Trophoblast cell (in vitro differentiated cells and primary cell): ENCODE measurements around the gene ORAI1.

Source experiments
- DNase-seq, 2 donors: peaks; one replicate each; pipeline ENCODE4 v3.0.0-alpha.2; 2016
- H2AFZ ChIP-seq: 2 replicates; pipeline ENCODE4 v1.6.1; 2013; ENCODE audit warnings: low read length, moderate library complexity, mild to moderate bottlenecking; ENCODE audit not compliant: insufficient read depth, poor library complexity
- H2AK5ac ChIP-seq: 2 replicates; pipeline ENCODE4 v1.6.1; 2013; ENCODE audit warnings: mild to moderate bottlenecking, low read length
- H2BK120ac ChIP-seq: 2 replicates; pipeline ENCODE4 v1.6.1; 2013; ENCODE audit warnings: low read length, mild to moderate bottlenecking, moderate library complexity; ENCODE audit not compliant: insufficient read depth, poor library complexity
- H2BK12ac ChIP-seq: 2 replicates; pipeline ENCODE4 v1.6.1; 2013; ENCODE audit warnings: mild to moderate bottlenecking, low read length, moderate library complexity
- H2BK5ac ChIP-seq: 2 replicates; pipeline ENCODE4 v1.6.1; 2013; ENCODE audit warnings: low read length, low read depth, moderate library complexity, mild to moderate bottlenecking; ENCODE audit not compliant: poor library complexity
- H3K14ac ChIP-seq: 2 replicates; pipeline ENCODE4 v1.6.1; 2013; ENCODE audit warnings: mild to moderate bottlenecking, low read length
- H3K18ac ChIP-seq: 2 replicates; pipeline ENCODE4 v1.6.1; 2013; ENCODE audit warnings: mild to moderate bottlenecking, low read length
- H3K23ac ChIP-seq: 2 replicates; pipeline ENCODE4 v1.6.1; 2013; ENCODE audit warnings: low read length
- H3K27ac ChIP-seq: 2 replicates; pipeline ENCODE4 v1.5.1; 2013; ENCODE audit warnings: low read depth, mild to moderate bottlenecking, inconsistent platforms, low read length, moderate library complexity
- H3K27me3 ChIP-seq: 2 replicates; pipeline ENCODE4 v1.6.1; 2013; ENCODE audit warnings: inconsistent platforms, mild to moderate bottlenecking, low read length, moderate library complexity; ENCODE audit not compliant: insufficient read depth
- H3K36me3 ChIP-seq, 2 experiments: 1 replicate in 1 of 2; 2 replicates in 1 of 2; pipeline ENCODE4 v1.6.1; 2013; ENCODE audit warnings: low read length in 2 of 2, mild to moderate bottlenecking in 2 of 2, moderate library complexity in 1 of 2; ENCODE audit not compliant: insufficient read depth in 2 of 2, control insufficient read depth in 1 of 2
- H3K4ac ChIP-seq: 2 replicates; pipeline ENCODE4 v1.6.1; 2013; ENCODE audit warnings: low read depth, mild to moderate bottlenecking, low read length, moderate library complexity
- H3K4me1 ChIP-seq, 2 experiments: 1 replicate in 1 of 2; 2 replicates in 1 of 2; pipeline ENCODE4 v1.6.1; 2013; ENCODE audit warnings: low read length in 2 of 2, mild to moderate bottlenecking in 2 of 2, moderate library complexity in 1 of 2; ENCODE audit not compliant: insufficient read depth in 2 of 2, control insufficient read depth in 1 of 2
- H3K4me2 ChIP-seq: 2 replicates; pipeline ENCODE4 v1.6.1; 2013; ENCODE audit warnings: inconsistent platforms, mild to moderate bottlenecking, low read length, moderate library complexity
- H3K4me3 ChIP-seq: 2 replicates; pipeline ENCODE4 v1.5.1; 2013; ENCODE audit warnings: mild to moderate bottlenecking, low read depth, low read length, inconsistent platforms
- H3K79me1 ChIP-seq: one replicate; pipeline ENCODE4 v1.6.1; 2013; ENCODE audit warnings: low read length
- H3K79me2 ChIP-seq: 2 replicates; pipeline ENCODE4 v1.6.1; 2013; ENCODE audit warnings: low read length, mild to moderate bottlenecking; ENCODE audit not compliant: control insufficient read depth, insufficient read depth, poor library complexity
- H3K9ac ChIP-seq: 2 replicates; pipeline ENCODE4 v1.6.1; 2013; ENCODE audit warnings: mild to moderate bottlenecking, low read length
- H3K9me3 ChIP-seq: 2 replicates; pipeline ENCODE4 v1.6.1; 2013; ENCODE audit warnings: low read depth, mild to moderate bottlenecking, control low read depth, inconsistent platforms, low read length; ENCODE audit not compliant: insufficient read depth
- H4K12ac ChIP-seq: 2 replicates; pipeline ENCODE4 v1.6.1; 2013; ENCODE audit warnings: low read depth, mild to moderate bottlenecking, low read length, moderate library complexity
- H4K8ac ChIP-seq: 2 replicates; pipeline ENCODE4 v1.6.1; 2013; ENCODE audit warnings: low read depth, mild to moderate bottlenecking, low read length, moderate library complexity
- H4K91ac ChIP-seq: one replicate; pipeline ENCODE4 v1.6.1; 2013; ENCODE audit warnings: low read depth, mild to moderate bottlenecking, low read length, moderate library complexity
- WGBS: extraction: QIAGEN DNeasy Blood & Tissue Kit; methylation state at CpG from one replicate; pipeline ENCODE4 v1.1.7; 2013; ENCODE audit warnings: missing lambda C conversion rate; ENCODE audit not compliant: insufficient read length, insufficient coverage; ENCODE audit errors: extremely low coverage; 5-methylcytosine and 5-hydroxymethylcytosine counted together

Gene ORAI1

DNA sequence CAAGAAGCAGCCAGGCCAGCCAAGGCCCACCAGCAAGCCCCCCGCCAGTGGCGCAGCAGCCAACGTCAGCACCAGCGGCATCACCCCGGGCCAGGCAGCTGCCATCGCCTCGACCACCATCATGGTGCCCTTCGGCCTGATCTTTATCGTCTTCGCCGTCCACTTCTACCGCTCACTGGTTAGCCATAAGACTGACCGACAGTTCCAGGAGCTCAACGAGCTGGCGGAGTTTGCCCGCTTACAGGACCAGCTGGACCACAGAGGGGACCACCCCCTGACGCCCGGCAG, 15.0 kb downstream of the ORAI1 start:
- no CpG with 5 or more reads among the region's 18 CpGs for WGBS

DNA sequence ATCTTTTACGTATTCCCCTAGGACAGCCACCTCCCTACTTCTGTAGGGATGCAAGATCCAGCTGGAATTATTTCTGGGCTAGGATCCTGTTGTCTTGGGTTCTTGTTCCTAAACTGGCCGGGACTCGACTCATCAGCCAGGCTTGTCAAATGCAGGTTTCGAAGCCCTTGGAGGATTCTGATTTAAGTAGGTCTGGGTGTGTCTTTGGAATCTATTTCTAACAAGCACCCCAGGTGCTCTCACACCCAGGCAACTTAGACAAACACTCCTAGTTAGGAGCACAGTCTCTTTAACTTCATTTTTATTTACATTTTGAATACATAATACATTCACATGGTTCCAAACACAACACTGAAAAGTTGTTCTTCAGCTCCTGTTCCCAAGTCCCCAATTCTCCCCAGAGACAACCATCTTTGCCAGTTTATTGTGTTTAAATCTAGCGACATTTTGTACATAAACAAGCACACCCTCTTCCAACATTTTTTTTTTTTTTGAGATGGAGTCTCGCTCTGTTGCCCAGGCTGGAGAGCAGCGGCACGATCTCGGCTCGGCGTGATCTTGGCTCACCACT, 22.2 kb downstream of the ORAI1 start:
- no peaks in the 10 kb centered on the region for H3K79me1 ChIP-seq
- H3K4me2 ChIP-seq = no peak overlapping the region
- DNase-seq = no peak
- H4K91ac ChIP-seq = no peak overlapping the region
- H3K4me1 ChIP-seq = no peaks in the 10 kb centered on the region
- H3K4ac ChIP-seq = no peak overlapping the region
- no peak overlapping the region for H2BK5ac ChIP-seq
- H2AFZ ChIP-seq = no peak overlapping the region
- H2BK12ac ChIP-seq = no peak overlapping the region
- no peak overlapping the region for H2BK120ac ChIP-seq
- H4K12ac ChIP-seq = no peak overlapping the region
- no peak overlapping the region for H3K18ac ChIP-seq
- peaks cover 0 to 2% of the 10 kb centered on the region in 2 experiments for H3K36me3 ChIP-seq
- no peaks in the 10 kb centered on the region for H3K79me2 ChIP-seq
- H2AK5ac ChIP-seq = no peak overlapping the region
- H3K23ac ChIP-seq = no peak overlapping the region
- H3K27me3 ChIP-seq = no peaks in the 10 kb centered on the region
- H3K27ac ChIP-seq = no peak overlapping the region
- no peak overlapping the region for H3K14ac ChIP-seq
- no peak overlapping the region for H4K8ac ChIP-seq
- WGBS = no CpG with 5 or more reads among the region's 11 CpGs
- no peak overlapping the region for H3K4me3 ChIP-seq
- no peaks in the 10 kb centered on the region for H3K9me3 ChIP-seq
- no peak overlapping the region for H3K9ac ChIP-seq

More for the DNA sequence above, 15.0 kb downstream of the ORAI1 start:
- Histone ChIP-seq H2AK5ac (no peak overlapping the region), H2BK12ac (no peak overlapping the region), H3K36me3 (peaks cover 12 to 13% of the 10 kb centered on the region in 2 experiments), H3K4me3 (no peak overlapping the region), H3K27me3 (no peaks in the 10 kb centered on the region), H3K79me1 (no peaks in the 10 kb centered on the region), H3K14ac (no peak overlapping the region), H3K18ac (no peak overlapping the region), H4K12ac (no peak overlapping the region), H3K4ac (no peak overlapping the region), H2BK120ac (no peak overlapping the region), H3K23ac (no peak overlapping the region), H3K4me1 (peaks cover 6 to 7% of the 10 kb centered on the region in 2 experiments), H2BK5ac (no peak overlapping the region), H3K27ac (no peak overlapping the region), H2AFZ (no peak overlapping the region), H3K79me2 (no peaks in the 10 kb centered on the region), H3K9me3 (peaks cover 2% of the 10 kb centered on the region), H3K4me2 (no peak overlapping the region), H3K9ac (no peak overlapping the region), H4K8ac (no peak overlapping the region), H4K91ac (no peak overlapping the region)
- DNase-seq = no peak

DNA sequence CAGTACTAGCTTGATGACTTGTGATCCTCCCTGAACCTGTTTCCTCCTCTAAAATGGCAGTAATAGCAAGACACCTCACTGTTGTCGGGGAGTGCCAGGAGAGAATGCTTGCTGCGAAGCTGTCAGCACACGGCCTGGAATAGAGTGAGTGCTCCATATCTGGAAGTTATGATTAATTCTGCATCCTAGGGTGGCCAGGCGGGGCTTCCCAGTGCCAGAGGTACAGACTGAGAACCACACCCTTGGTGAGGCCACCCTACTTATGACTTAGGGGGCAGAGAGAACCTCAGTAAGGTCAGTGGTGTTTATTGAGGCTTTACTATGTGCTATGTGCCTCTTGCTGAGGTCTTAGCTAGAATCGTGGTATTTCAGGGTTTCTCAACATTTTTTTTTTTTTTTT, 23.0 kb downstream of the ORAI1 start:
- Histone ChIP-seq H3K9me3 (no peaks in the 10 kb centered on the region), H3K4me3 (no peak overlapping the region)

DNA sequence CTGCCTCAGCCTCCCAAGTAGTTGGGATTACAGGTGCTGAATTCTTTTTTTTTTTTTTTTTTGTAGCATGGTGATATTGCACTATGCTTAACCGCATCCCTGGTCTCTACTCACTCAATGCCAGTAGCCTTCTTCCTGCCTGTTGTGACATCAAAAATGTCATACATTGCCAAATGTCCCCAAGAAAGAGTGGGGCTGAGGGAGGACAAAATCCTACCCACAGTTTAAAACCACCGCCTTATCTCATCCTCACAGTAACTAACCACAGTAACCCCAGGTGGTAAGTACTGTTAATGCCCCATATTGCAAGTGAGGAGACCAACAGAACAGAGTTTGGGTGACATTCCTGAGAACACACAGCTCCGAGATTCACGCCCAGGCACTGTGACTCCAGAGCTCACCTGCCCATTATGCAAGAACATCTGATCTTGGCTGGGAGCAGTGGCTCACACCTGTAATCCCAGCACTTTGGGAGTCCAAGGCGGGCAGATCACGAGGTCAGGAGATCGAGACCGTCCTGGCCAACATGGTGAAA, 23.6 kb downstream of the ORAI1 start:
- H3K9ac ChIP-seq = no peak overlapping the region
- peaks cover 0 to 2% of the 10 kb centered on the region in 2 experiments for H3K36me3 ChIP-seq
- H3K18ac ChIP-seq = no peak overlapping the region
- no peak overlapping the region for H4K12ac ChIP-seq
- no peak overlapping the region for H3K14ac ChIP-seq
- no peak overlapping the region for H2BK12ac ChIP-seq
- no peaks in the 10 kb centered on the region for H3K4me1 ChIP-seq
- no CpG with 5 or more reads among the region's 8 CpGs for WGBS
- no peak overlapping the region for H2AFZ ChIP-seq
- no peak overlapping the region for H2BK120ac ChIP-seq
- H3K27ac ChIP-seq = no peak overlapping the region
- no peaks in the 10 kb centered on the region for H3K9me3 ChIP-seq
- H3K23ac ChIP-seq = no peak overlapping the region
- H2BK5ac ChIP-seq = no peak overlapping the region
- no peak for DNase-seq
- no peak overlapping the region for H2AK5ac ChIP-seq
- no peaks in the 10 kb centered on the region for H3K27me3 ChIP-seq
- H4K91ac ChIP-seq = no peak overlapping the region
- H3K79me2 ChIP-seq = no peaks in the 10 kb centered on the region
- no peak overlapping the region for H4K8ac ChIP-seq
- H3K4me3 ChIP-seq = no peak overlapping the region
- H3K4me2 ChIP-seq = no peak overlapping the region
- H3K79me1 ChIP-seq = no peaks in the 10 kb centered on the region
- H3K4ac ChIP-seq = no peak overlapping the region

More for the DNA sequence above, 23.0 kb downstream of the ORAI1 start:
- Histone ChIP-seq H2BK5ac (no peak overlapping the region), H3K23ac (no peak overlapping the region), H4K8ac (no peak overlapping the region), H3K27ac (no peak overlapping the region), H4K91ac (no peak overlapping the region), H3K14ac (no peak overlapping the region), H3K4me2 (no peak overlapping the region), H2AK5ac (no peak overlapping the region), H3K79me2 (no peaks in the 10 kb centered on the region), H3K18ac (no peak overlapping the region), H3K79me1 (no peaks in the 10 kb centered on the region), H3K36me3 (peaks cover 0 to 2% of the 10 kb centered on the region in 2 experiments), H3K4me1 (no peaks in the 10 kb centered on the region), H3K27me3 (no peaks in the 10 kb centered on the region), H4K12ac (no peak overlapping the region), H2AFZ (no peak overlapping the region), H3K4ac (no peak overlapping the region), H2BK120ac (no peak overlapping the region), H2BK12ac (no peak overlapping the region), H3K9ac (no peak overlapping the region)
- WGBS = no CpG with 5 or more reads among the region's 5 CpGs
- no peak for DNase-seq
